ENCODE measurements around the gene EIF2S2.

EIF2S2 gene

DNA sequence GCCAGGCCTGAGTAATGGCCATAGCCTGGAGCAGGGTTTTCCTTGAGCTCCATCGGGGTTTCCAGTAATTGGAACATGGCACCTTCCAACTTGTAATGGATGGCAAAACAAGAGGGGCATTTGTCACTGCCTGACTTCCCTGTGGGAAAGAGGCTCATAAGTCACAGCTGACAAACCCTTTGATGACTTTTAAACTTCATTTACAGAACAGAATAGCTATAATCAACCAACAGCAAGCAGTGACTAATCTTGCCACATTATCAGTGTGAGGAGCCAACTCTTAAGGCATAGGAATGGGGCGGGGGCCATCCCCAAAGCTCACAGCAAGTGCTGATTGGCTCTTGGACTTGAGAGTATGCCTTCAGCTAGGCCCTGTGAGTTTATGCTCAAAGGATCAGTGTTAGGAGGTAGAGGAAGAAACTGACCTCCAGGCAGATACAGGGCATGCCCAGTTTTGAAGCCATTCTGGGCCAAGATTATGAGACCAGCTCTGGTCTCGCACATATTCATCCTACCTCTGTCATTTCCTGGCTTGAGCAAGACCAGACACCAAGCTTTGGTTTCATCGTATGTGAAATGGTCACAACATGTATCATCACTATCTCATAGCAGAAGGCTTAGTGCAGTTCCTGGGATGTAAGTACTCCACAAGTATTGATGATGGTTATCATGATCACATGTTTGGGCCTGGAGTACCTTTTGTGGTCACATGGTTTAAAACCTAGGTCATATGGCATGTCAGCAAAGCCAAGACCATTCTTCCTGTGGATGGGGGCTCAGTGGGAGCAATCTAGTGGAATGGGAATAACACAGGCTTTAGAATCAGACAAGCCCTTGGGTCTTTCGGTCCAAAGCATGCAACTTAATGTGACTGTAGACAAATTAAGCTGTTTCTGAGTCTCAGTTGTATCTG is 49.2 kb downstream of the EIF2S2 start:
- ChIA-PET POLR2A (no interaction called here), CTCF (no interaction called here)
- TF ChIP-seq ELF4 (IDR thresholded peaks at IDR 0.05) (no peak), ARNT (IDR thresholded peaks at IDR 0.05) (no peak), L3MBTL2 (conservative IDR thresholded peaks at IDR 0.05) (no peak)
- no peak for DNase-seq (ENCODE audit: extremely low spot score)

DNA sequence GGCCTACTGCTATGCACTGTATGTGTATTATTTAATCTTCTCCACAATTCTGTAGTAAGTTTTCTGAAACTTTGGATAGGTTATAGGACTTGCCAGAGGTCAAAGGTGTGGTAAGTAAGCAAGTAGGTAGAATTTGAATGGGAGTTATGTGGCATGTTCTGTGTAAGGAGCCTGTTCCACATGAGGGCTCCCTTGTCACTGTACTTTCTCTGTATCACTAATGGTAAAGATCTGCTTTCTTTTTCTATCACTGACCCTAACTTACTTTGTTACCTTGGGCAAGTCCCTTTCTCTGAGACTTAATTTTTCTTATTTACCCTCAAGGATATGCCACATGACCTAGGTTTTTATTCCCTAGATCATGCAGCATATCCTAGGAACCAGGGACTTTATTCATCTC is 50.3 kb downstream of the EIF2S2 start:
- POLR2A ChIA-PET, result no interaction called here
- DNase-seq (ENCODE audit: extremely low spot score), result no peak
- CTCF ChIA-PET, result no interaction called here
- TF ChIP-seq FOXM1 (IDR thresholded peaks at IDR 0.05; ENCODE audit: borderline replicate concordance) (no peak), L3MBTL2 (conservative IDR thresholded peaks at IDR 0.05) (no peak), LEF1 (IDR thresholded peaks at IDR 0.05; ENCODE audit: borderline replicate concordance) (no peak), NFRKB (IDR thresholded peaks at IDR 0.05) (no peak), HDGF (IDR thresholded peaks at IDR 0.05; ENCODE audit: borderline replicate concordance) (no peak), TARDBP (IDR thresholded peaks at IDR 0.05) (no peak), FOXA1 (IDR thresholded peaks at IDR 0.05) (no peak), ELF4 (IDR thresholded peaks at IDR 0.05) (no peak), ZNF384 (IDR thresholded peaks at IDR 0.05) (no peak), FOXK2 (IDR thresholded peaks at IDR 0.05) (no peak), CTBP1 (IDR thresholded peaks at IDR 0.05; ENCODE audit: borderline replicate concordance) (no peak), SUZ12 (IDR thresholded peaks at IDR 0.05) (no peak), BHLHE40 (IDR thresholded peaks at IDR 0.05; ENCODE audit: borderline replicate concordance) (no peak), SP1 (IDR thresholded peaks at IDR 0.05) (no peak), ARNT (IDR thresholded peaks at IDR 0.05) (no peak)
- TF ChIP-seq, protein P1, sequence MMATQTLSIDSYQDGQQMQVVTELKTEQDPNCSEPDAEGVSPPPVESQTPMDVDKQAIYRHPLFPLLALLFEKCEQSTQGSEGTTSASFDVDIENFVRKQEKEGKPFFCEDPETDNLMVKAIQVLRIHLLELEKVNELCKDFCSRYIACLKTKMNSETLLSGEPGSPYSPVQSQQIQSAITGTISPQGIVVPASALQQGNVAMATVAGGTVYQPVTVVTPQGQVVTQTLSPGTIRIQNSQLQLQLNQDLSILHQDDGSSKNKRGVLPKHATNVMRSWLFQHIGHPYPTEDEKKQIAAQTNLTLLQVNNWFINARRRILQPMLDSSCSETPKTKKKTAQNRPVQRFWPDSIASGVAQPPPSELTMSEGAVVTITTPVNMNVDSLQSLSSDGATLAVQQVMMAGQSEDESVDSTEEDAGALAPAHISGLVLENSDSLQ (IDR thresholded peaks at IDR 0.05), result no peak

DNA sequence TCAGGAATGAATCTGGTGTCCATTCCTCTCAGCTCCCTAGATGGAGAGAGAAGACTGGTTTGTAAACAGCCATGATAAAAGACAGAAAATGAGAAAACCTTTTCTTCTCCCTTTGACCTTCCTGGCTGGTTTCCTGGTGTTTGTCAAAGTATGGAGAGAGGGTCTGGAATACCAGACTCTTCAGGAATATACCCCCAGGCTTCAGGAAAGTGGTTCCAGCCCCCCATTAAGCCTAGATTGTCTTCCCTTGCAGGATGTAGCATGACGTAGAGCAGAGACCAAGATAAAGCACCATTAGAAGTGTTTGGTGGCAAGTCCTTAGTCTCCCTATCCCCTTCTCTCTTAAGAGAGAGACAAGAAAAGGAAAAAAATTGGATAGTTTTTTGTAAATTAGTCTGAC is 51.1 kb downstream of the EIF2S2 start:
- ChIA-PET CTCF (no interaction called here), POLR2A (no interaction called here)
- TF ChIP-seq ELF4 (IDR thresholded peaks at IDR 0.05) (no peak), ZNF384 (IDR thresholded peaks at IDR 0.05) (no peak), SP1 (IDR thresholded peaks at IDR 0.05) (no peak), CTBP1 (IDR thresholded peaks at IDR 0.05; ENCODE audit: borderline replicate concordance) (no peak), NFRKB (IDR thresholded peaks at IDR 0.05) (no peak), FOXA1 (IDR thresholded peaks at IDR 0.05) (no peak), BHLHE40 (IDR thresholded peaks at IDR 0.05; ENCODE audit: borderline replicate concordance) (no peak), SUZ12 (IDR thresholded peaks at IDR 0.05) (no peak), L3MBTL2 (conservative IDR thresholded peaks at IDR 0.05) (no peak), ARNT (IDR thresholded peaks at IDR 0.05) (no peak), FOXM1 (IDR thresholded peaks at IDR 0.05; ENCODE audit: borderline replicate concordance) (no peak), TARDBP (IDR thresholded peaks at IDR 0.05) (no peak), LEF1 (IDR thresholded peaks at IDR 0.05; ENCODE audit: borderline replicate concordance) (no peak), FOXK2 (IDR thresholded peaks at IDR 0.05) (no peak), HDGF (IDR thresholded peaks at IDR 0.05; ENCODE audit: borderline replicate concordance) (no peak)
- TF ChIP-seq, protein P1 (IDR thresholded peaks at IDR 0.05), result no peak
- DNase-seq (ENCODE audit: extremely low spot score), result no peak

DNA sequence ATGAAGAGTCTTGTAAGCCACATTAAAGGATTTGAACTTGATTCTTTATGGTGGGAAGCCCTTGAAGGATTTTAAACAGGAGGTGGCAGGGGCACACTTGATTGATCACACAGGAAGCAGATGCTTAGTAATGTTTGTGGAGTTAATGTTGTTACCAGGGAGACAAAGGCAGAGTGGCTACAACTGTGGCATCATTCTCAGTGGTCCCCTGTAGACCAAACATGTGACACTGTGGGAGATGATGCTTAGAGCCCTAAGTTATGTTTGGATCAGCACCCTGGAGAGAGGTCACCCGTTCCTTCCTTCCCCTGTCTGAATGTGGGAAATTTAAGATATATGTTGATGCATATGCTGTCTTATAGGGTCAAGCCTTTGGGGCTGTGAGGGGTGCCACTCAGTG is 53.2 kb downstream of the EIF2S2 start:
- ChIA-PET CTCF (interaction anchor here (0.9 kb wide), 1 partner anchor 34 kb away, joined by 4 read pairs; no protein-coding TSS in a partner anchor), POLR2A (no interaction called here)
- TF ChIP-seq FOXM1 (IDR thresholded peaks at IDR 0.05; ENCODE audit: borderline replicate concordance), result no peak
- TF ChIP-seq LEF1 (IDR thresholded peaks at IDR 0.05; ENCODE audit: borderline replicate concordance), result no peak
- TF ChIP-seq, protein P1 (IDR thresholded peaks at IDR 0.05), result no peak
- TF ChIP-seq CTBP1 (IDR thresholded peaks at IDR 0.05; ENCODE audit: borderline replicate concordance), result no peak
- no peak for TF ChIP-seq L3MBTL2 (conservative IDR thresholded peaks at IDR 0.05)
- no peak for TF ChIP-seq SUZ12 (IDR thresholded peaks at IDR 0.05)
- TF ChIP-seq ARNT (IDR thresholded peaks at IDR 0.05), result no peak
- no peak for TF ChIP-seq TARDBP (IDR thresholded peaks at IDR 0.05)
- TF ChIP-seq ZNF384 (IDR thresholded peaks at IDR 0.05), result no peak
- TF ChIP-seq FOXK2 (IDR thresholded peaks at IDR 0.05), result no peak
- no peak for TF ChIP-seq ELF4 (IDR thresholded peaks at IDR 0.05)
- TF ChIP-seq HDGF (IDR thresholded peaks at IDR 0.05; ENCODE audit: borderline replicate concordance), result no peak
- no peak for TF ChIP-seq FOXA1 (IDR thresholded peaks at IDR 0.05)
- no peak for DNase-seq (ENCODE audit: extremely low spot score)

DNA sequence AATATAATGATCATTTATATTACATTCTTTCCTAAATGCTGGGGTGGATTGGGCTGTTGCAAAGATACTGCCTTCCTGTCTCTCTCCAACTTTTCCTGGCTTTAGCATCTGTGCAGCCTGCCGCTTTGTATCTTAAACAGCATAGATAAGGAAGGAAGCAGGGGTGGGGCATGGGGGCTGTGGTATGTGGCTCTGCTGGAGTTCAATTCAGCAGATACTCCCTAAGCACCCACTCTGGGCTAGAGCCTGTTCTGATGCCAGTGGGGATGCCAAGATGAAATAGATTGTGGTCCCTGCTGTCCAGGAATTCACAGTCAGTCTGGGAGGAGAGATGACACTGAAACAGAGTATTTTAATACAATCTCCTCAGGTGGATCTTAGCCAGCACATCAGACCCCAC is 56.8 kb downstream of the EIF2S2 start:
- POLR2A ChIA-PET, result no interaction called here
- TF ChIP-seq HDGF (IDR thresholded peaks at IDR 0.05; ENCODE audit: borderline replicate concordance) (no peak), ZNF384 (IDR thresholded peaks at IDR 0.05) (no peak), LEF1 (IDR thresholded peaks at IDR 0.05; ENCODE audit: borderline replicate concordance) (no peak), SUZ12 (IDR thresholded peaks at IDR 0.05) (no peak), SP1 (IDR thresholded peaks at IDR 0.05) (no peak), BHLHE40 (IDR thresholded peaks at IDR 0.05; ENCODE audit: borderline replicate concordance) (no peak), ARNT (IDR thresholded peaks at IDR 0.05) (no peak), ELF4 (IDR thresholded peaks at IDR 0.05) (no peak)
- TF ChIP-seq, protein P1 (IDR thresholded peaks at IDR 0.05), result no peak
- CTCF ChIA-PET, result no interaction called here
- DNase-seq (ENCODE audit: extremely low spot score), result no peak

Measured in HEK293T (cell line).